ENCODE results near the gene MAGEB17. TPM values are rescaled to one million over a fixed set of nuclear protein-coding genes. Genes with fewer than 3 reads are reported as not detected.

The MAGEB17 gene
- polyA plus RNA-seq, 1 of the 3 experiments (the other 2 are of a cell fraction) = 0.13 TPM

- H3K4me2 ChIP-seq = no peak overlapping the region
- H4K20me1 ChIP-seq (ENCODE audit: insufficient read depth) = no peaks in the 10 kb centered on the region
- H3F3A ChIP-seq (replicated peaks; ENCODE audit: insufficient read depth) = no peaks in the 10 kb centered on the region
- no peak overlapping the region for H3K9ac ChIP-seq
- TF ChIP-seq ELF1 (IDR thresholded peaks at IDR 0.05) (no peak), FOXM1 (IDR thresholded peaks at IDR 0.05; ENCODE audit: low read depth) (no peak), YY1 (IDR thresholded peaks at IDR 0.05; ENCODE audit: low read depth) (no peak), CTCF (IDR thresholded peaks at IDR 0.05) (no peak), GATA2 (CRISPR knock-in tag; IDR thresholded peaks at IDR 0.05) (no peak), CHD2 (IDR thresholded peaks at IDR 0.05; ENCODE audit: low read length, partially characterized antibody) (no peak)
- TF ChIP-seq, protein P1, sequence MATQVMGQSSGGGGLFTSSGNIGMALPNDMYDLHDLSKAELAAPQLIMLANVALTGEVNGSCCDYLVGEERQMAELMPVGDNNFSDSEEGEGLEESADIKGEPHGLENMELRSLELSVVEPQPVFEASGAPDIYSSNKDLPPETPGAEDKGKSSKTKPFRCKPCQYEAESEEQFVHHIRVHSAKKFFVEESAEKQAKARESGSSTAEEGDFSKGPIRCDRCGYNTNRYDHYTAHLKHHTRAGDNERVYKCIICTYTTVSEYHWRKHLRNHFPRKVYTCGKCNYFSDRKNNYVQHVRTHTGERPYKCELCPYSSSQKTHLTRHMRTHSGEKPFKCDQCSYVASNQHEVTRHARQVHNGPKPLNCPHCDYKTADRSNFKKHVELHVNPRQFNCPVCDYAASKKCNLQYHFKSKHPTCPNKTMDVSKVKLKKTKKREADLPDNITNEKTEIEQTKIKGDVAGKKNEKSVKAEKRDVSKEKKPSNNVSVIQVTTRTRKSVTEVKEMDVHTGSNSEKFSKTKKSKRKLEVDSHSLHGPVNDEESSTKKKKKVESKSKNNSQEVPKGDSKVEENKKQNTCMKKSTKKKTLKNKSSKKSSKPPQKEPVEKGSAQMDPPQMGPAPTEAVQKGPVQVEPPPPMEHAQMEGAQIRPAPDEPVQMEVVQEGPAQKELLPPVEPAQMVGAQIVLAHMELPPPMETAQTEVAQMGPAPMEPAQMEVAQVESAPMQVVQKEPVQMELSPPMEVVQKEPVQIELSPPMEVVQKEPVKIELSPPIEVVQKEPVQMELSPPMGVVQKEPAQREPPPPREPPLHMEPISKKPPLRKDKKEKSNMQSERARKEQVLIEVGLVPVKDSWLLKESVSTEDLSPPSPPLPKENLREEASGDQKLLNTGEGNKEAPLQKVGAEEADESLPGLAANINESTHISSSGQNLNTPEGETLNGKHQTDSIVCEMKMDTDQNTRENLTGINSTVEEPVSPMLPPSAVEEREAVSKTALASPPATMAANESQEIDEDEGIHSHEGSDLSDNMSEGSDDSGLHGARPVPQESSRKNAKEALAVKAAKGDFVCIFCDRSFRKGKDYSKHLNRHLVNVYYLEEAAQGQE (IDR thresholded peaks at IDR 0.05; ENCODE audit: low read depth, low read length) = no peak
- ChIA-PET POLR2A (no interaction called here), CTCF (interaction anchor here (1.2 kb wide), 1 partner anchor 22 kb away, joined by 4 read pairs; the partner anchor contains the start of gene GRPR)
- H3K4me1 ChIP-seq (ENCODE audit: control insufficient read depth in 1 of 2, insufficient read depth in 2 of 2, low read depth in 1 of 2, low read length in 1 of 2) = no peaks in the 10 kb centered on the region
- H3K27ac ChIP-seq (ENCODE audit: low read depth in 2 of 2, low read length in 1 of 2) = no peak overlapping the region
- H3K79me2 ChIP-seq (ENCODE audit: insufficient read depth) = no peaks in the 10 kb centered on the region
- DNase-seq = no peak
- H3K9me3 ChIP-seq = no peaks in the 10 kb centered on the region
- no peak overlapping the region for H3K4me3 ChIP-seq (ENCODE audit: low read depth in 2 of 2, low read length in 1 of 2)
- H3K27me3 ChIP-seq (ENCODE audit: insufficient read depth) = no peaks in the 10 kb centered on the region
- no peak overlapping the region for H2AFZ ChIP-seq (ENCODE audit: low read depth)
- H3K9me2 ChIP-seq = no peaks in the 10 kb centered on the region
- peaks cover 0 to 3% of the 10 kb centered on the region in 2 experiments for H3K36me3 ChIP-seq (replicated peaks in 1 of 2; ENCODE audit: control insufficient read depth in 1 of 2, insufficient read depth in 2 of 2, low read length in 1 of 2)
Observed at GRCh38 chrX:16145656-16146055, 21.6 kb upstream of the MAGEB17 start.

DNA sequence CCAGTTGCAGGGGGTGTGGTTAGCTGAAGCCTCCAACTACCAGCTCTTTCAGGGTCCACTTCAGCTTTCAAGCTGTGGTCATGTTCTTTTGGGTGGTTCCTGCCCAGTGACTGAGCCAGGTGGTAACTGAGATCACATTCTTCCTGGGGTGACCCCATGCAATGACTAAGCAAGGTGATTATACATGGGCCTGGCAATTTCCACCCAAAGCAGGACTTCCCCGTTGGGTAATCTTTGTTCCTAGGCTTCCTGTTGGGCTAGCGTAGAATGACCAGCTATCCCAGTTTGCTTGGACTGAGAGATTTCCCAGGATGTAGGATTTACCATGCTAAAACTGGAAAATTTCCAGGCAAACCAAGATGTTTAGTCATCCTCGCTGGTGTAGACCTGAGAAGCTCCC lies 18.4 kb upstream of the MAGEB17 start:
- H3K4me2 ChIP-seq = no peak overlapping the region
- no peak overlapping the region for H2AFZ ChIP-seq (ENCODE audit: low read depth)
- no peaks in the 10 kb centered on the region for H4K20me1 ChIP-seq (ENCODE audit: insufficient read depth)
- H3K27ac ChIP-seq (ENCODE audit: low read depth in 2 of 2, low read length in 1 of 2) = no peak overlapping the region
- ChIA-PET CTCF (interaction anchor here (0.7 to 0.9 kb wide), 2 partner anchors 12 to 123 kb away, joined by 3 read pairs; no protein-coding TSS in a partner anchor), POLR2A (no interaction called here)
- H3K9me2 ChIP-seq = no peaks in the 10 kb centered on the region
- H3K4me3 ChIP-seq (ENCODE audit: low read depth in 2 of 2, low read length in 1 of 2) = no peak overlapping the region
- peaks cover 0 to 3% of the 10 kb centered on the region in 2 experiments for H3K36me3 ChIP-seq (replicated peaks in 1 of 2; ENCODE audit: control insufficient read depth in 1 of 2, insufficient read depth in 2 of 2, low read length in 1 of 2)
- H3K4me1 ChIP-seq (ENCODE audit: control insufficient read depth in 1 of 2, insufficient read depth in 2 of 2, low read depth in 1 of 2, low read length in 1 of 2) = no peaks in the 10 kb centered on the region
- no peaks in the 10 kb centered on the region for H3F3A ChIP-seq (replicated peaks; ENCODE audit: insufficient read depth)
- no peak for DNase-seq
- 100% methylated on average over 2 of the region's 3 CpGs for WGBS (ENCODE audit: low lambda C conversion rate)
- no peak overlapping the region for H3K9ac ChIP-seq
- H3K27me3 ChIP-seq (ENCODE audit: insufficient read depth) = no peaks in the 10 kb centered on the region
- H3K9me3 ChIP-seq = no peaks in the 10 kb centered on the region
- H3K79me2 ChIP-seq (ENCODE audit: insufficient read depth) = no peaks in the 10 kb centered on the region
- no peak for TF ChIP-seq NFIC (IDR thresholded peaks at IDR 0.05; ENCODE audit: borderline replicate concordance)
- TF ChIP-seq GATA2 (CRISPR knock-in tag; IDR thresholded peaks at IDR 0.05) = no peak
- TF ChIP-seq TEAD4 (IDR thresholded peaks at IDR 0.05; ENCODE audit: borderline replicate concordance, insufficient read depth) = no peak
- no peak for TF ChIP-seq SIN3A (IDR thresholded peaks at IDR 0.05; ENCODE audit: borderline replicate concordance, low read depth, low read length)
- TF ChIP-seq FOXJ3 (CRISPR knock-in tag; IDR thresholded peaks at IDR 0.05) = no peak
- no peak for TF ChIP-seq JUND (IDR thresholded peaks at IDR 0.05)
- no peak for TF ChIP-seq ZBTB33 (IDR thresholded peaks at IDR 0.05; ENCODE audit: borderline replicate concordance, low read depth)
- TF ChIP-seq GABPA (IDR thresholded peaks at IDR 0.05; ENCODE audit: low read depth) = no peak
- no peak for TF ChIP-seq CHD2 (IDR thresholded peaks at IDR 0.05; ENCODE audit: low read length, partially characterized antibody)
- TF ChIP-seq, protein P2, sequence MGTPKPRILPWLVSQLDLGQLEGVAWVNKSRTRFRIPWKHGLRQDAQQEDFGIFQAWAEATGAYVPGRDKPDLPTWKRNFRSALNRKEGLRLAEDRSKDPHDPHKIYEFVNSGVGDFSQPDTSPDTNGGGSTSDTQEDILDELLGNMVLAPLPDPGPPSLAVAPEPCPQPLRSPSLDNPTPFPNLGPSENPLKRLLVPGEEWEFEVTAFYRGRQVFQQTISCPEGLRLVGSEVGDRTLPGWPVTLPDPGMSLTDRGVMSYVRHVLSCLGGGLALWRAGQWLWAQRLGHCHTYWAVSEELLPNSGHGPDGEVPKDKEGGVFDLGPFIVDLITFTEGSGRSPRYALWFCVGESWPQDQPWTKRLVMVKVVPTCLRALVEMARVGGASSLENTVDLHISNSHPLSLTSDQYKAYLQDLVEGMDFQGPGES (IDR thresholded peaks at IDR 0.05; ENCODE audit: low read depth, low read length) = no peak
- no peak for TF ChIP-seq RXRA (IDR thresholded peaks at IDR 0.05; ENCODE audit: borderline replicate concordance, low read depth)
- TF ChIP-seq CTCF (IDR thresholded peaks at IDR 0.05) = no peak
- no peak for TF ChIP-seq POLR2AphosphoS5 (IDR thresholded peaks at IDR 0.05; ENCODE audit: low read depth, low read length)
- TF ChIP-seq RAD21 (IDR thresholded peaks at IDR 0.05; ENCODE audit: low read length) = no peak
